ENCODE data around the gene RPS16.

RPS16 gene

DNA sequence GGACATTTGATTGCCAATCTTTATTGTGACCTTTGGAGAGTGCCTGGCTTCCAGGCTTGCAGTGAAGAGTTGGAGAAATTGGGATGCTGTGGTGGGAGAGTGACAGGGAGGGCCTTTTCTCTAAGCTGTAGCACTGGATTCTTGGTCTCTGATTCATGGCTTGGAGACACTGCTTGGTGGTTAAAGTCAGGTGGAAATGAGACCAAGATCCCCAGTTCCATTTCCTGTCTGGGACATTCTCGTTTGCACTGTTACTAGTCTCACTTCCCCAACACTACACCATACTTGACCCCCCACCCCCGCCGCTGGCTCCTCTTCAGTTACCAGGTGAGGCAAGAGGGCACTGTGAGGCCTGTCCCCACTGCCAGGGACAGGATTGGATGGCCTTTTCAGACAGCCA, 12.5 kb upstream of the RPS16 start:
- DNase-seq = peak; percentile 57

DNA sequence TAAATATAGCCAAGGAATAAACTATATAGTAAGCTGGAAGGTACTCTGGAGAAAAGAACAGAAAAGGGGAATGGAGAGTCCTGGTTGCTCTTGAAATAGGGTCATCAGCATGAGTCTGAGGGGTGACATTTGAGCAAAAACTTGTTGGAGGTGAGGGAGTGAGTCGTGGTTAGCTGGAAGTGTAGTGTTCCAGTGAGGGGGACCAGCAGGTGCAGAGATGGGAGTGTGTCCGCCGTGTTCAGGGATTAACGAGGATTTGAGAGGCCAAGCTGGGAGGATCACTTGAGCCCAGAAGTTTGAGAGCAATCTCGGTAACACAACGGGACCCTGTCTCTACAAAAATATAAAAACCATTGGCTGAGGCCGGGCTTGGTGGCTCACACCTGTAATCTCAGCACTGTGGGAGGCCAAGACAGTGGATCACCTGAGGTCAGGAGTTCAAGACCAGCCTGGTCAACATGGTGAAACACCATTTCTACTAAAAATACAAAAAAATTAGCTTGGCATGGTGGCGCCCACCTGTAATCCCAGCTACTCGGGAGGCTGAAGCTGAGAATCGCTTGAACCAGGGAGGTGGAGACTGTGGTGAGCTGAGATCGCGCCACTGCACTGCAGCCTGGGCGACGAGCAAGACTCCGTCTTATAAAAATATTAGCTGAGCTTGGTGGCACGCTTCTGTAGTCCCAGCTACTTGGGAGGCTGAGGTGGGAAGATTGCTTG, 10.8 kb upstream of the RPS16 start:
- DNase-seq = no peak

DNA sequence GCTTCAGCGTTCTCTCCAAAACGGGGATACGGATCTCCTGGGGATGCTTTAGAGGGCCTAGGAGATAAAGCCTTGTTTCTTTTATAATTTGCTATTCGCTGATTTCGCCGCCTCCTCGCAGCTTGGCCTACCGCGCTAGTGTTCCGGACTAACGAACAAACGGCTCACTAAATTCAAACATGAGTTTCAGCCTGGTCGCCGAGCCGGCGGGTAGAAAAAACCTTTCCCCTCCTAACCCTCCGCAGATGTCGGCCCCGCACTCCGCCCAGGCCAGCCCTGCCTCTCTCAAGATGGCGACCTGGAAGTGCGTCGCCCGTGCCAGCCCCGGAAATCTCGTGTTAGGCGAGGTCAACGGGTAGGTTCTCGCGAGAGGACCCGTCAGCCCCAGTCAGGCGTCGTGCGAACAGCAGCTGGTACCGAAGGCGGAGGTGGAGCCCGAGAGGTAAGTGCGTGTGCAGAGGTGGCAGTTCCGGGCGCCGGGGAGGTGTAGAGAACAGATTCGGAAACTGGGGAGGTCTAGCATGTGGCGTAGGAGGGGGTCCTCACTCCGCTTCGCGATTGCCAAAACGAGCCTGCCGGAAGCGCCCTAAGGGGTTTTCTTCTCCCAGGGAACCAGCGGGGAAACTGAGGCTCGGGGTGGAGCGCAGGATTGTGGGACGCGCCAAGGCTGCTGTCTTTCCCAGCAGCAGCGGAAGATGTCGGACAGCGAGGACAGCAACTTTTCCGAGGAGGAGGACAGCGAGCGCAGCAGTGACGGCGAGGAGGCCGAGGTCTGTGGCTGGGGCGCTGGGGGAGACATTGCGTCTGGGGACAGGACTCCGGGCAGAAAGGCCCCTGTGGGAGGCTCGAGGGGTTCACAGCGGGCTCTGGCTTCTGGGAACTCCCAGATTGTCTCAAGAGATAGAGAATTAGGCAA, 9.7 kb upstream of the RPS16 start, which contains the start of gene SUPT5H:
Gene SUPT5H (plus strand): TSS at position 387 of the 916 bp plus-strand sequence. CDS start 309 bp downstream, at position 696.
- peak; percentile 98 for DNase-seq

DNA sequence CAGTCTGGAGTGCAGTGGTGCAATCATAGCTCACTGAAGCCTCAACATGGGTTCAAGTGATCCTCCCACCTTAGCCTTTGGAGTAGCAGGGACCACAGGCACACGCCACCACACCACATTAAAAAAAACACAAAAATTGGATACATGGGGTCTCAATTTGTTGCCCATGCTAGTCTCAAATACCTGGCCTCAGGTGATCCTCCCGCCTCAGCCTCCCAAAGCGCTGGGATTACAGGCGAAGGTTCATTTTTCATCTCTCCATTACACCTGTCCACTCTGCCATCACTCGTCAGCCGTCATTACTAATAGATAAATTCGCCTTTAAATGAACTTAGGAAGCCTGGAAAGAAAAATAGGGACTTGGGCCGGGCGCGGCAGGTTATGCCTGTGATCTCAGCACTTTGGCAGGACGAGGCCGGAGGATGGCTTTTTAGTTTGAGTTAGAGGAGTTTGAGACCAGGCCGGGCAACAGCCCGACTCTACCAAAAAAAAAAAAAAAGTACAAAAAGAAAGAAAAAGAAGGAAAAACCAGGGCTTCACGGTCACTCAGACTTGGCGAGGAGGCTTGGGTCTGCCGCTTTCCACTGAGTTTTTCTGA, 8.9 kb upstream of the RPS16 start:
- no peak for DNase-seq

DNA sequence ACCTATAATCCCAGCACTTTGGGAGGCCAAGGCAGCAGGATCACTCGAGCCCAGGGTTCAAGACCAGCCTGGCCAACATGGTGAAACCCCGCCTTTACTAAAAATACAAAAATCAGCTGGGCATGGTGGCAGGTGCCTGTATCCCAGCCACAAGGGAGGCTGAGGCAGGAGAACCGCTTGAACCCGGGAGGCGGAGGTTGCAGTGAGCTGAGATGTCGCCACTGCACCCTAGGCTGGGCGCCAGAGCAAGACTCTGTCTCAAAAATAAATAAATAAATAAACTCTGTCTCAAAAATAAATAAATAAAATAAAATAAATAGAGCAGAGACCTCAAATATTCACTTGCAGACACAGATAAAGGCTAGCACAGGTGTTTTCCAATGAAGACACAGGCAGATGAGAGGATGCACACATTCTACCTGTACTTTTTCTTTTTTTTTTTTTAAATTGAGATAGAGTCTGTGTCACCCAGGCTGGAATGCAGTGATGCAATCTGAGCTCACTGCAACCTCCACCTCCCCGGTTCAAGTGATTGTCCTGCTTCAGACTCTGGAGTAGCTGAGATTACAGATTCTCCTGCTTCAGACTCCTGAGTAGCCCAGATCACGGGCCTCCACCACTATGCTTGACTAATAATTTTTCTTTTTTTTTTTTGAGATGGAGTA, 2.7 kb upstream of the RPS16 start:
- no peak for DNase-seq

DNA sequence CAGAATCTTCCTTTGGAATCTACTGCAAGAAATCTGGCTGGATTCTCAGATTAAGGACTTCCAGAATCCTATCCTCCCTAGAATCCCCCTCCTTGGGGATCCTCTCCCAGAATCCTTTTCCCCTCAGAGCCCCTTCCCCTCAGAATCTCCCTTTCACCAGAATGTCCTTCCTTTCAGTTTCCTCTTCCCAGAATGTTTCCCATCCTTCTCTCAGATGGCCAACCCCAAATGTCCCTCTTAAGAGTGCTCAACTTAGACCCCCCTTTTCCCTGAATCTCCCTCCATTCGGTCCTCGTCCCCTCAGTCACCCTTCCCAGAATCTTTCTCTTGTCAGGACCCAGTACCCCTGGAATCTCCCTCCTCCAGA, 584 bp upstream of the RPS16 start:
- DNase-seq = no peak

DNA sequence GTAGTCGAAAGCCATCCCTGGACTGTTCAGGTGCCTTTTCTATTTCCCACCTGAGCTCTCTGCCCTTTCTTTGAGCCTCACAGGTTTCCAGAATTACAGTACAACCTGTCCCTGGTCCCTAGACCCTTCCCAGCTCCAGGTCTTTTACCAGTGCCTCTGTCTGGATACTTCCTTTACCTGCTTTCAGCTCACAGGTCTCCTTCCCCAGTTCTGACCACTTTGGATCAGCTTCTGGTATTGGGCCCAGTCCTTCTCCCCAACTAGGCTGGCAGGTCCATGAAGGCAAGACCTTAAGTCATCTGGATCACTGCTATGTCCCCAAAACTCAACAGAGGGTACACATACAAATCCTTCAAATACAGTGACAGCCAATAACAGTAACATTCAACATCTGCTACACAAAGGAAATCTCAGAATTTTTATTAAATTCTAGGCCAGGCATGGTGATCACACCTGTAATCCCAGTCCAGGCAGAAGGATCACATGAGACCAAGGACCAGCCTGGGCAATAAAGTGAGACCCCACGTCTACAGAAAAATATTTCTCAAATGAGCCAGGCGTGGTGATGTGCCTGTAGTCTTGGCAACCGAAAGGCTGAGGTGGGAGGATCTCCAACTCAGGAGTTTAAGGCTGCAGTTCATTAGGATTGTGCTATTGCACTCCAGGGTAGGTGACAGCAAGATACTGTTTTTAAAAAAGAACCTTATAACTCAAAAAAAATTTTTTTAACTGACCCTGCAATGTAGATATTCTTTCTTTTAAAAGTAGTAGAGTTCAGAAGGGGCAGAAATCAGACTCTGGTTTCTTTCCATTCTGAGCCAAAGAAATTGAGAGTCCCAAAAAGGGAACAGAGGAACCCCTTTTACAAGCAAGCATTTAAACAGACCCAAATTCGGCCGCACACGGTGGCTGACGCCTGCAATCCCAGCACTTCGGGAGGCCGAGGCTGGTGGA, 1.3 kb downstream of the RPS16 start:
- no peak for DNase-seq

DNA sequence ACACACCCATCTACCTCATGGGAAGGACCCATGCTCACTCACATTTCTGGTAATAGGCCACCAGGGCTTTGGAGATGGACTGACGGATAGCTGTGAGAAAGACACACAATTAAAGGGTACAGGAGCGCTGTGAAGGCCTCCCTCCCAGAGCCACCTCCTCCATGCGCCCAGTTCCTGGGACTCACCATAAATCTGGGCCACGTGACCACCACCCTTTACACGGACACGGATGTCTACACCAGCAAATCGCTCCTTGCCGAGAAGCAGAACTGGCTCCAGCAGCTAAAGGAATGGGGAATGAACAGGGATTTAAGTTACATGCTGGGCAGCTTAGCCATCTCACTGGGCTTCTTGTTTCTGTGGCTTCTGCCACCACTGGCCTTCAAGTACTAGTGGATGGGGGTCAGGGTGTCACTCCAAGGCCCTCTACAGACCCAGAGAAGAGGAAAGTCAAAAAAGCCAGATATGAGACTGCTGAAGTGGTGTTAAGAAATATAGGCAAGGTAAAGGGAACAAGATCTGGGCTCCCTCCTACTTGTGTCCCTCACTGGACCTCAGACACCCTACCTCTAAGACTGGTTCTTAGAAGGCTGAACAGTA, 2.2 kb downstream of the RPS16 start:
- no peak for DNase-seq

DNA sequence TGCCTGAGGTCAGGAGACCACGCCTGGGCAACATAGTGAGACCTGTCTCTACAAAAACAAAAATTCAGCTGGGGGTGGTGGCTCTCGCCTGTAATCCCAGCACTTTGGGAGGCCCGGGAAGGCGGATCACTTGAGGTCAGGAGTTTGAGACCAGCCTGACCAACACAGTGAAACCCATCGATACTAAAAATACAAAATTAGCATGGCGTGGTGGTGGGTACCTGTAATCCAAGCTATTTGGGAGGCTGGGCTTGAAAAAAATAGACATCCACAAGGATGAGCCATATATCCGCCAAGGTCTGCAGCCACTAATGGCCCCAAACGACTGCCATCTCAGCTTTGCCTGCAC, 3.1 kb downstream of the RPS16 start:
- no peak for DNase-seq

DNA sequence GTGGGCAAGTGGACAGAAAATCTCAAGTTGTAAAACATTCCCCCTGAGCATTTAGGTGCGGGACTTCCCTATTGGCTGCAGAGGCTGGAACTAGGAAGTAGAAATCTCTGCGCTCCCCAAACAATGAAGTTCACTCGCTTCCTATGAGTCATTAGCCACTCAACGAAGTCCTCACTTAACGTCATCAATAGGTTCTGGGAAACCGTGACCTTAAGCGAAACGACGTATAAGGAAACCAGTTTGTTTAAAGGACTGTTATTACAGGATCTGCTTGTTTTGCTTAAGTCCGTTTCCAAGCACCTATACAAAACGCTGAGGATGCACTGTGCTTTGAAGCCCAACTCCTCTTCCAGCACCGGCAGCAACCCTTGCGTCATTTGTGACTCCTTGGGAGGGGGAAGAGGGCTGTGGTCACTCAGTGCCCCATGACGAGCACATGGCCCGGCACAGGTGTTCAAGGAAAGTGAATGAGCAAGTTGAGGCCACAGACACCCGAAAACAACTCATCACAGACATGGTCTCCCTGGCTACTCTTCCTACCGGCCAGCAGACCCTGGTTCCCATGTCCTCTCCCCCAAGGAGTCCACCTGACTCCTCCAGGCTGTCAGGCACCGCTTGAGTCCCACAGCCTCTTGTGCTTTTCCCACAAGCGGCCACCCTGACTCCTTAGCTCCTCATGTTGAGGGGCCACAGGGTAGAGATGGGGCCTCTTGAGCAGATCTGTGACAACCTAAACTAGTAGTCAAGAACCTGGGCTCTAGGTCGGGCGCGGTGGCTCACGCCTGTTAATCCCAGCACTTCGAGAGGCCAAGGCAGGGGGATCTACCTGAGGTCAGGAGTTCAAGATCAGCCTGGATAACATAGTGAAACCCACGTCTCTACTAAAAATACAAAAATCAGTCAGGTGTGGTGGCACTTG, 4.8 kb downstream of the RPS16 start:
- peak; percentile 54 for DNase-seq

DNA sequence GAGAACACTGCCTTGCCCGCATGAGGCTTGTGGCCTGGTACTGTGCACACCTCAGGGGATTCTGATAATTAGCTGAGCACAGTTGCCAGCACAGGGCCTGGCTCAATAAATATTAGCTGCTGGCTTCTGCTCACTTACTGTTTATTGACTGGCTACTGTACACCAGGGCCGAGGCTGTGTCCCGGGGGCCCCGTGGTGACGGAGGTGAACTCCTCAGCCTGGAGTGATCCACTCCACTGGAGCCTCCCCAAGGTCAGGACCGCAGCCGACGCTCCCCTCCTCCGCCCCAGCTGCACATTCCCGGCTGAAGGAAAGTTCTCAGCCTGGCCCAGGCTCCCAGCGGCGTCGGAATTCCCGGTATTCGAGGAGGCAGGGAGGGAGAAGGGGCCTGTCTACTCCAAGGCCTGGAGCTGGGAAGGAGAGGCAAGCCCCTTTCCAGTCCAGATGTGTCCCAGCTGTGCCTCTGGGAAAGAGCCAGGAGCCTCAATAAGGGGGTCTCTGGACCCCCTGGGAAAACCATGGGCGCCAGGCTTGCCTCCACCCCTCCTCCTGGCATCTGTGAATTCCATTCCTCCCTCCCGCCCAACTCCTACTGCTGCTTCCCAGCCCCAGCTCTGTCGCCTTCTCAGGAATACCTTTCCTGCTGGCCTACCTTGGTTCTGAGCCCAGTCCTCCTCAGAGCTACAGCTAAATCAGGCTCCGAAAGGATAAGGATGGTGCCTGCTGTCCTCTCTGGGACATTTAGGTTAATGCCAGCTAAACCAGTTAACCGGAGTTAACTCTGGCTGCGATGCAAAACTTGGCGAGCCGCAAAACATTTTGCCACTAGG, 7.3 kb downstream of the RPS16 start:
- DNase-seq = no peak

DNA sequence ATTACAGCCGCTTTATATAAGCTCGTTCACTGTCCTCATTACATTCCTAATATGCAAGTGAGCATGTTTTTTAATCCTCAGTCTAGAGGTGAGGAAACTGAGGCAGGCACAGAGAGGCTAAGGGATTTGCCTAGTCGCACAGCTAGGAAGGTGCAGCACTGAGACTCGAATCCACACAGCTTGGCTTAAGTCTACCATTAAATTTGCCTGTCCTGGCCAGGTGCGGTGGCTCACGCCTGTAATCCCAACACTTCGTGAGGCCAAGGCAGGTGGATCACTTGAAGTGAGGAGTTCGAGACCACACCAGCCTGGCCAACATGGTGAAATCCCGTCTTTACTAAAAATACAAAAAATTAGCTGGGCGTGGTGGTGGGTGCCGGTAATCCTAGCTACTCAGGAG, 8.0 kb downstream of the RPS16 start:
- no peak for DNase-seq

DNA sequence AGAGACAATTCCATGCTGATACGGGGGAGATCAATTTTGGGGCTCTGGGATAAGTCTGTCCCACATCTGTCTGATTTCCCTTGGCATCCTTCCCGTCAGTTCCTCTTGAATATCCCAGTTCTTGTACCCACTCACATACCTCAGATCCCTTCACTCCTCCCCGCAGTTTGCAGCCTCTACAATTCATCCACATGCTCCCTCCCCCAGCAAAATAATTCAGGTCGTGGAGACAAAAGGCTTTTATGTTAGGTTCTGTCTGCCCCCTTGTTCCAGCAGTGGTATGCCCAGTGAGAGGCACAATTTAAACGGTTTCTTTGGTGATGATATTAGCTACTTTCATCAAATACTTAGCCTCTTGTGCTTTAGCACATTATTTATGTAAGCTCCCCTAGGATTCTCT, 9.6 kb downstream of the RPS16 start:
- DNase-seq = no peak

DNA sequence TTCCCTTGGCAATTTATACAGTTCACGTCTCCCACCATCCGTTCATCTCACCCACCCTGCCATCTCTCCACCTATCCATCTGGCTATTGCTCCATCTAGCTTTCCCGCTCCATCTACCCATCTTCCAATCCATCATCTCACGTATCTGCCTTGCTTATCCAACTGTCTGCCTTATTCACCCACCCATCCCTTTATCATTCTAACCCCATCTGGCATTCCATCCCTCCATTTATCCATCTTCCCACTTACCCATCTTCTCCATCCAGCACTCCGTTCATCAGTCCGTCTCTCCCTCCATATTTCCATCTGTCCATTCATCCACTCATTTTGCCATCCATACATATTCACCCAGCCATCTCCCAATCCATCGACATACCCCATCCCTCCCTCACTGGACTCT, 10.0 kb downstream of the RPS16 start:
- no peak for DNase-seq

DNA sequence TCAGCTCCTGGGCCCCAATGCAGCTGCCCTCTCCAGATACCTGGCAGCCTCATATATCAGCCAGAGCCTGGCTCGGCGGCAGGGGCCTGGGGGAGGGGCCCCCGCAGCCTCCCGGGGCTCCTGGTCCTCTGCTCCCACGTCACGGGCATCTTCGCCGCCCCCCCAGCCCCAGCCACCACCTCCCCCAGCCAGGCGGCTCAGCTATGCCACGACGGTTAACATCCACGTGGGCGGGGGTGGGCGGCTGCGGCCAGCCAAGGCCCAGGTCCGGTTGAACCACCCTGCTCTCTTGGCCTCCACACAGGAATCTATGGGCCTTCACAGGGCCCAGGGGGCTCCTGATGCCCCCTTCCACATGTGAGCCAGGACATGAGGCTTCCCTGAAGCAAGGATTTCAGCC, 10.8 kb downstream of the RPS16 start:
- DNase-seq = no peak

DNA sequence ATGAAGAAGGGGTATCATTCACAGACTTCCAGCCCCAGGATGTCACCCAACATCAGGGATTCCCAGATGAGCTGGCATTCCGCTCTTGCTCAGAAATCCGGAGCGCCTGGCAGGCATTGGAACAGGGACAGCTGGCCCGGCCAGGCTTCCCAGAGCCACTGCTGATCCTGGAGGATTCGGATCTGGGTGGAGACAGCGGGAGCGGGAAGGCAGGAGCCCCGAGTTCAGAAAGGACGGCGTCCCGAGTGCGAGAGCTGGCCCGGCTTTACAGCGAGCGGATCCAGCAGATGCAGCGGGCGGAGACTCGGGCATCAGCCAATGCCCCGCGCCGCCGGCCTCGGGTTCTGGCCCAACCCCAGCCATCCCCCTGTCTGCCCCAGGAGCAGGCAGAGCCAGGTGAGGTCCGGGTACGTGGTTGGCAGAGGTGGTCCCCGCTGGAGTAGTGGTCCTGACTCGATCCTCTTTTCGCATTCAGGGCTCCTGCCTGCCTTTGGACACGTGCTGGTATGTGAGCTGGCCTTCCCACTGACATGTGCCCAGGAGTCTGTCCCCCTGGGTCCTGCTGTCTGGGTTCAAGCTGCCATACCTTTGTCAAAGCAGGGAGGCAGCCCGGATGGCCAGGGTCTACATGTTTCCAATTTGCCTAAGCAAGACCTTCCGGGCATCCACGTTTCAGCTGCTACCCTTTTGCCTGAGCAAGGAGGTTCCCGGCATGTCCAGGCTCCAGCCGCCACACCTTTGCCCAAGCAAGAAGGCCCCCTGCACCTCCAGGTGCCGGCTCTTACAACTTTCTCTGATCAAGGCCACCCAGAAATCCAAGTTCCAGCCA, 12.3 kb downstream of the RPS16 start:
- DNase-seq = no peak

DNA sequence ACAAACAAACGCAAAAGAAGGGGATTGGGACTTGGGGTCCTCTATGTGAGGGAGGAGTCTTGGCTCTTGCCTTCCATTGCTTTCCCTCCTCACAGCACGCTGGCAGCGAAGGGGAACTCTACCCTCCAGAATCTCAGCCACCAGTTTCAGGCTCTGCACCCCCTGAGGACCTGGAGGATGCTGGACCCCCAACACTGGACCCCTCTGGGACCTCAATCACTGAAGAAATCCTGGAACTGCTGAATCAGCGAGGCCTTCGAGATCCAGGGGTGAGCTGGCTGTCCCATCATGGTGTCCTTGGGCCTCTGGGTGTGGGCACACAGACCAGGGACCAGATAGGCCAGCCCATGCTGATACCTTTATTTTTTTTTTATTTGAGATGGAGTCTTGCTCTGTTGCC, 13.7 kb downstream of the RPS16 start:
- no peak for DNase-seq

DNA sequence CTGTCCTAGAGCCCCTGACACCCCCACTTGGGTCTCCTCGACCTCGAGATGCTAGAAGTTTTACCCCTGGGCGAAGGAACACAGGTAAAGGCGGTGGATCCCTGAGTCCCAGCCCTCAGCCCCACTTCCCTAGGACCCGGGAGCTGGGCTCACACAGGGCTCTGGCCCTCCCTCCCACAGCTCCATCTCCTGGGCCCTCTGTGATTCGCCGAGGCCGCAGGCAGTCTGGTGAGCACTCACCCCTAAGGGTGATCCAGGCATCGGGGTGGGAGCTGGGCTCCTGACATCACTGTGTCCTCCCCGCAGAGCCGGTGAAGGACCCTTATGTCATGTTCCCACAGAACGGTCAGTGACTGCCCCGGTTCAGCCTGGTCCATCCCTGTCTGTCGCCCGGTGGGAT, 15.0 kb downstream of the RPS16 start:
- no peak for DNase-seq

DNA sequence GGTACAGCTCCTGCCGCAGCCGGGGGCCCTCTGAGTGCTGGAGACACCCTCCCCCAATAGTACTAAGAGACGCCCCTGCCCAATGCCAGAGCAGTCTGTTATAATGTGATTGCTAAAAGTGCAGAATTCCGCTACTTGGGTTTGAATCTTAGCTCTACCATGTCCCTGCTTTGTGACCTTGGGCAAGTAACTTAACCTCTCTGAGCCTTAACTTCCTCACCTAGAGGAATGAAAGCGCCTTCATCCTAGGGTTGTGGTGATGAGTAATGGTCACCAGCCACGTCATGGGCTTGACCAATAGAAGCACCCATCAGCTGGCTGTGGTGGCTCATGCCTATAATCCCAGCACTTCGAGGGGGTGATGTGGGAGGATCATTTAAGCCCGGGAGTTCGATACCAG, 16.7 kb downstream of the RPS16 start:
- DNase-seq = no peak
